OCI-LY1 (cell line): ENCODE results near the gene ODAD4.

Experiments used
- H2AFZ ChIP-seq: fragments of 200-600 bp; sonication (generic), shearing (Covaris generic); 2 replicates; pipeline ENCODE4 v1.6.0; 2014; ENCODE audit warnings: antibody characterized with exemption, mild to moderate bottlenecking, low read length
- H3F3A ChIP-seq: fragments of 200-600 bp; sonication (generic), shearing (Covaris generic); 2 replicates; pipeline ENCODE4 v1.6.0; 2014; ENCODE audit warnings: mild to moderate bottlenecking, antibody characterized with exemption, low read length, moderate library complexity; ENCODE audit not compliant: insufficient read depth
- H3K27ac ChIP-seq: fragments of 200-600 bp; sonication (generic); 2 replicates; pipeline ENCODE4 v1.5.1; 2014; ENCODE audit warnings: low read length, mixed run types, mild to moderate bottlenecking, low read depth; ENCODE audit not compliant: poor library complexity, severe bottlenecking
- H3K27me3 ChIP-seq: fragments of 200-600 bp; sonication (generic); 2 replicates; pipeline ENCODE4 v1.6.0; 2014; ENCODE audit warnings: antibody characterized with exemption, mild to moderate bottlenecking, low read length, moderate library complexity; ENCODE audit not compliant: insufficient read depth
- H3K36me3 ChIP-seq: fragments of 200-600 bp; sonication (generic); 2 replicates; pipeline ENCODE4 v1.6.1; 2014; ENCODE audit warnings: mild to moderate bottlenecking, antibody characterized with exemption, low read length, moderate library complexity, mixed read lengths; ENCODE audit not compliant: insufficient read depth
- H3K4me1 ChIP-seq: fragments of 200-600 bp; sonication (generic); 2 replicates; pipeline ENCODE4 v1.5.1; 2014; ENCODE audit warnings: mild to moderate bottlenecking, low read length, moderate library complexity; ENCODE audit not compliant: insufficient read depth, severe bottlenecking
- H3K4me2 ChIP-seq: fragments of 200-600 bp; sonication (generic), shearing (Covaris generic); 2 replicates; pipeline ENCODE4 v1.6.1; 2014; ENCODE audit warnings: low read length
- H3K4me3 ChIP-seq: fragments of 200-600 bp; sonication (generic); 2 replicates; pipeline ENCODE4 v1.5.1; 2014; ENCODE audit warnings: low read length, low read depth, mild to moderate bottlenecking, mixed read lengths; ENCODE audit not compliant: poor library complexity, severe bottlenecking
- H3K79me2 ChIP-seq: fragments of 200-600 bp; shearing (Covaris generic); 2 replicates; pipeline ENCODE4 v1.6.1; 2016; ENCODE audit warnings: mixed run types, low read length, mixed read lengths; ENCODE audit not compliant: insufficient read depth
- H3K9ac ChIP-seq: fragments of 200-600 bp; sonication (generic), shearing (Covaris generic); 2 replicates; pipeline ENCODE4 v1.6.1; 2014; ENCODE audit warnings: mild to moderate bottlenecking, low read length, mixed read lengths
- H3K9me2 ChIP-seq: fragments of 200-600 bp; sonication (generic), shearing (Covaris generic); 2 replicates; pipeline ENCODE4 v1.6.1; 2014; ENCODE audit warnings: low read depth, mild to moderate bottlenecking, low read length, mixed read lengths
- H3K9me3 ChIP-seq: fragments of 200-600 bp; shearing (Covaris generic); 2 replicates; pipeline ENCODE4 v1.6.1; 2014; ENCODE audit warnings: low read length, mixed read lengths
- H4K20me1 ChIP-seq: fragments of 200-600 bp; sonication (generic), shearing (Covaris generic); 2 replicates; pipeline ENCODE4 v1.6.0; 2016; ENCODE audit warnings: mild to moderate bottlenecking, low read length; ENCODE audit not compliant: insufficient read depth
- CTCF ChIP-seq: fragments of 200-600 bp; sonication (generic), shearing (Covaris generic); IDR thresholded peaks from 2 replicates; pipeline ENCODE4 v1.5.1; 2017; ENCODE audit warnings: mild to moderate bottlenecking, antibody characterized with exemption, low read length, moderate library complexity, mixed read lengths
- EZH2 ChIP-seq: fragments of 200-600 bp; sonication (generic), shearing (Covaris generic); IDR thresholded peaks from 2 replicates; pipeline ENCODE4 v1.8.0; 2017; ENCODE audit warnings: borderline replicate concordance, mixed run types, mild to moderate bottlenecking, antibody characterized with exemption, low read length, moderate library complexity, mixed read lengths

ODAD4 gene

GRCh38 chr17:41982026-41982760 lies 51.8 kb downstream of the ODAD4 start:
- H3K4me2 ChIP-seq: no peak overlapping the region
- peaks cover 90% of the 10 kb centered on the region for H3K36me3 ChIP-seq
- no peak overlapping the region for H3K27ac ChIP-seq
- no peaks in the 10 kb centered on the region for H3K9me3 ChIP-seq
- TF ChIP-seq EZH2 (no peak), CTCF (no peak)
- no peaks in the 10 kb centered on the region for H4K20me1 ChIP-seq
- H3K9ac ChIP-seq: no peak overlapping the region
- no peaks in the 10 kb centered on the region for H3K9me2 ChIP-seq
- no peaks in the 10 kb centered on the region for H3F3A ChIP-seq
- H3K4me3 ChIP-seq: no peak overlapping the region
- no peaks in the 10 kb centered on the region for H3K79me2 ChIP-seq
- peaks cover 5% of the 10 kb centered on the region for H3K4me1 ChIP-seq
- no peak overlapping the region for H2AFZ ChIP-seq
- no peaks in the 10 kb centered on the region for H3K27me3 ChIP-seq

GRCh38 chr17:41984454-41984853 lies 54.0 kb downstream of the ODAD4 start:
- peaks cover 3% of the 10 kb centered on the region for H3K4me1 ChIP-seq
- H2AFZ ChIP-seq: no peak overlapping the region
- no peak overlapping the region for H3K4me2 ChIP-seq
- H3F3A ChIP-seq: no peaks in the 10 kb centered on the region
- H3K27ac ChIP-seq: peak overlapping the region; percentile 49
- no peaks in the 10 kb centered on the region for H3K9me3 ChIP-seq
- no peaks in the 10 kb centered on the region for H3K27me3 ChIP-seq
- H3K9ac ChIP-seq: no peak overlapping the region
- H4K20me1 ChIP-seq: no peaks in the 10 kb centered on the region
- no peak overlapping the region for H3K4me3 ChIP-seq
- H3K79me2 ChIP-seq: no peaks in the 10 kb centered on the region
- H3K36me3 ChIP-seq: peaks cover 95% of the 10 kb centered on the region
- TF ChIP-seq CTCF (no peak), EZH2 (no peak)
- no peaks in the 10 kb centered on the region for H3K9me2 ChIP-seq

GRCh38 chr17:41985919-41986318 lies 55.5 kb downstream of the ODAD4 start:
- TF ChIP-seq EZH2 (no peak), CTCF (no peak)
- peaks cover 97% of the 10 kb centered on the region for H3K36me3 ChIP-seq
- no peaks in the 10 kb centered on the region for H3K9me3 ChIP-seq
- H3K4me1 ChIP-seq: peaks cover 3% of the 10 kb centered on the region
- H3F3A ChIP-seq: no peaks in the 10 kb centered on the region
- H3K9ac ChIP-seq: no peak overlapping the region
- no peak overlapping the region for H3K4me3 ChIP-seq
- H3K9me2 ChIP-seq: no peaks in the 10 kb centered on the region
- no peaks in the 10 kb centered on the region for H3K27me3 ChIP-seq
- H3K79me2 ChIP-seq: no peaks in the 10 kb centered on the region
- H4K20me1 ChIP-seq: no peaks in the 10 kb centered on the region
- H2AFZ ChIP-seq: no peak overlapping the region
- no peak overlapping the region for H3K27ac ChIP-seq
- H3K4me2 ChIP-seq: no peak overlapping the region
